B cell (primary cell): Measurements from ENCODE around the gene MDGA2. TPM values are rescaled to one million over a fixed set of nuclear protein-coding genes. Genes with fewer than 3 reads are reported as not detected.

Experiments used
- ATAC-seq: fragments of 200-7000 bp; cut with Tn5 transposase; one replicate; pipeline ENCODE4 v1.10.0; 2021; ENCODE audit warnings: low read depth, mild to moderate bottlenecking, moderate number of reproducible peaks, moderate library complexity
- CTCF ChIA-PET: fragments of 350-600 bp; sonication (Branson Sonifier 250); formaldehyde crosslinking; loops from one replicate; lab custom pipeline; 2021; ENCODE audit warnings: antibody characterized with exemption, inconsistent platforms; lab: Charles Lee
- POLR2A ChIA-PET: fragments of 350-600 bp; sonication (Branson Sonifier 250); formaldehyde crosslinking; loops from one replicate; lab custom pipeline; 2021; ENCODE audit warnings: antibody characterized with exemption; lab: Charles Lee
- DNase-seq: peaks from one replicate; pipeline ENCODE4 v3.0.0; 2013
- H2AFZ ChIP-seq: 2 replicates; pipeline ENCODE4 v1.6.1; 2012; ENCODE audit warnings: mild to moderate bottlenecking, low read depth, low read length; ENCODE audit not compliant: insufficient read depth, poor library complexity, severe bottlenecking
- H3K27ac ChIP-seq, 2 donors: 1 replicate in 1 of 2; 2 replicates in 1 of 2; pipeline ENCODE4 v1.5.1; 2012 to 2013; ENCODE audit warnings: low read length in 2 of 2, mild to moderate bottlenecking in 2 of 2, moderate library complexity in 1 of 2
- H3K27me3 ChIP-seq, 4 experiments: fragments of 200-600 bp in 1 of 4; sonication (generic) in 1 of 4; replicated peaks in 1 of 4; 1 replicate in 2 of 4; 2 replicates in 2 of 4; pipeline versions ENCODE4 v1.6.1 to v1.7.0; 2013 to 2016; ENCODE audit warnings: low read length in 3 of 4, mild to moderate bottlenecking in 2 of 4, mixed read lengths in 1 of 4, moderate library complexity in 1 of 4; ENCODE audit not compliant: insufficient read depth in 4 of 4, control insufficient read depth in 3 of 4; ENCODE audit errors: control extremely low read depth in 1 of 4
- H3K36me3 ChIP-seq, 2 experiments: replicated peaks in 1 of 2; 1 replicate in 1 of 2; 2 replicates in 1 of 2; pipeline versions ENCODE4 v1.6.1 to v1.7.1; 2013; ENCODE audit warnings: low read length in 1 of 2; ENCODE audit not compliant: insufficient read depth in 2 of 2, control insufficient read depth in 1 of 2; ENCODE audit errors: control extremely low read depth in 1 of 2, extremely low read depth in 1 of 2
- H3K4me1 ChIP-seq, 2 donors: fragments of 200-600 bp in 1 of 2; sonication (generic) in 1 of 2; 1 replicate in 1 of 2; 2 replicates in 1 of 2; pipeline versions ENCODE4 v1.5.1 to v1.6.1; 2013 to 2017; ENCODE audit warnings: low read length in 2 of 2; ENCODE audit not compliant: control insufficient read depth in 2 of 2, insufficient read depth in 2 of 2
- H3K4me2 ChIP-seq: replicated peaks from 2 replicates; pipeline ENCODE3; 2012; ENCODE audit warnings: mild to moderate bottlenecking, low read depth, low read length; ENCODE audit not compliant: poor library complexity, severe bottlenecking
- H3K4me3 ChIP-seq, 5 experiments: fragments of 200-600 bp in 1 of 5; sonication (generic) in 1 of 5; 1 replicate in 3 of 5; 2 replicates in 2 of 5; pipeline versions ENCODE4 v1.5.1 to v1.7.0; 2011 to 2016; ENCODE audit warnings: low read length in 4 of 5, mild to moderate bottlenecking in 4 of 5, low read depth in 2 of 5, control low read depth in 1 of 5, moderate library complexity in 1 of 5; ENCODE audit not compliant: insufficient read depth in 1 of 5; ENCODE audit errors: control extremely low read depth in 1 of 5, extremely low read depth in 1 of 5
- H3K79me2 ChIP-seq: fragments of 200-600 bp; sonication (generic); one replicate; pipeline ENCODE4 v1.6.0; 2016; ENCODE audit warnings: low read length; ENCODE audit not compliant: control insufficient read depth, insufficient read depth
- H3K9ac ChIP-seq: fragments of 200-600 bp; sonication (generic); 2 replicates; pipeline ENCODE4 v1.6.1; 2017; ENCODE audit warnings: mild to moderate bottlenecking, low read length, moderate library complexity
- H3K9me3 ChIP-seq, 3 donors: one replicate each; pipeline versions ENCODE4 v1.6.1 to v1.7.1; 2013; ENCODE audit warnings: low read length in 2 of 3; ENCODE audit not compliant: control insufficient read depth in 2 of 3, insufficient read depth in 1 of 3; ENCODE audit errors: control extremely low read depth in 1 of 3
- H4K20me1 ChIP-seq: 2 replicates; pipeline ENCODE4 v1.6.0; 2012; ENCODE audit warnings: mild to moderate bottlenecking, low read length; ENCODE audit not compliant: insufficient read depth, control insufficient read depth, poor library complexity, severe bottlenecking
- H3K27ac Mint-ChIP-seq: one replicate; pipeline ENCODE4 v1.8.0; 2021; ENCODE audit warnings: mixed read lengths
- H3K27me3 Mint-ChIP-seq: one replicate; pipeline ENCODE4 v1.8.0; 2021; ENCODE audit warnings: mixed read lengths
- H3K4me1 Mint-ChIP-seq: one replicate; pipeline ENCODE4 v1.8.0; 2021; ENCODE audit warnings: mixed read lengths
- H3K4me3 Mint-ChIP-seq: one replicate; pipeline ENCODE4 v1.8.0; 2021; ENCODE audit warnings: mixed read lengths
- H3K9me3 Mint-ChIP-seq: one replicate; pipeline ENCODE4 v1.8.0; 2022; ENCODE audit warnings: mixed read lengths; ENCODE audit not compliant: insufficient read depth
- CTCF ChIP-seq: fragments of 200-600 bp; IDR thresholded peaks from one replicate; pipeline ENCODE4 v1.8.0; 2022; ENCODE audit warnings: antibody characterized with exemption, mild to moderate bottlenecking
- EZH2 ChIP-seq: IDR thresholded peaks from 2 replicates; pipeline ENCODE4 v1.6.1; 2012; ENCODE audit warnings: borderline replicate concordance, low read depth, mild to moderate bottlenecking, moderate library complexity, low read length; ENCODE audit not compliant: insufficient read depth, poor library complexity, severe bottlenecking
- WGBS: methylation state at CpG from one replicate; pipeline ENCODE4 v1.1.5; 2013; ENCODE audit warnings: missing lambda C conversion rate; ENCODE audit not compliant: insufficient coverage; 5-methylcytosine and 5-hydroxymethylcytosine counted together
- intact Hi-C: fragments of 100-400 bp; cut with micrococcal nuclease; formaldehyde crosslinking; loops from one replicate; pipeline ENCODE4 v1.10.0; 2022
- polyA plus RNA-seq: library from polyadenylated mRNA; depleted of rRNA; stranded (reverse); fragments of >200 nt; gene quantifications from 2 replicates; pipeline ENCODE4 v1.2.3, GENCODE V29; 2012
- total RNA-seq, 2 donors: library from RNA; stranded (reverse); fragments of 120-200 nt in 1 of 2; gene quantifications; 1 replicate in 1 of 2; 2 replicates in 1 of 2; pipeline versions ENCODE4 v1.2.3 to v1.2.4, GENCODE V29; 2013 to 2022

MDGA2 gene
- total and polyA plus RNA-seq, 2 donors (not counting 1 experiment from before 2014, with no cell fraction given), result not detected

- CTCF ChIA-PET, result interaction anchor here (0.7 kb wide), 1 partner anchor 12 kb away, joined by 3 read pairs; no protein-coding TSS in a partner anchor
- Mint-ChIP-seq H3K27me3 (no peaks in the 10 kb centered on the region), H3K4me1 (no peaks in the 10 kb centered on the region), H3K27ac (no peak overlapping the region), H3K9me3 (peaks cover 2% of the 10 kb centered on the region), H3K4me3 (no peak overlapping the region)
- Histone ChIP-seq H4K20me1 (no peaks in the 10 kb centered on the region), H3K4me3 (no peak overlapping the region), H3K4me2 (no peak overlapping the region), H3K27me3 (no peaks in the 10 kb centered on the region), H3K9ac (no peak overlapping the region), H3K27ac (no peak overlapping the region), H3K36me3 (no peaks in the 10 kb centered on the region), H3K4me1 (no peaks in the 10 kb centered on the region), H3K9me3 (no peaks in the 10 kb centered on the region), H3K79me2 (no peaks in the 10 kb centered on the region), H2AFZ (no peak overlapping the region)
- POLR2A ChIA-PET, result no interaction called here
- ATAC-seq, result no peak
- peak; percentile 1 for DNase-seq
- WGBS, result 0% methylated on average over 1 of the region's 5 CpGs
- intact Hi-C loops, result no loop called here
- no peak for TF ChIP-seq EZH2
- peak; percentile 31 for TF ChIP-seq CTCF
Observed at GRCh38 chr14:47278233-47278842, 397.1 kb downstream of the MDGA2 start.

- no peak for ATAC-seq
- no peak overlapping the region for H3K4me3 ChIP-seq
- no peak for TF ChIP-seq EZH2
- no peak for TF ChIP-seq CTCF
- POLR2A ChIA-PET, result no interaction called here
- H3K79me2 ChIP-seq, result no peaks in the 10 kb centered on the region
- no peaks in the 10 kb centered on the region for H4K20me1 ChIP-seq
- no peak overlapping the region for H3K4me2 ChIP-seq
- no peaks in the 10 kb centered on the region for H3K9me3 ChIP-seq
- DNase-seq, result no peak
- no peak overlapping the region for H3K27ac ChIP-seq
- no peaks in the 10 kb centered on the region for H3K27me3 ChIP-seq
- H3K4me1 Mint-ChIP-seq, result no peaks in the 10 kb centered on the region
- peaks cover 2% of the 10 kb centered on the region for H3K9me3 Mint-ChIP-seq
- no peak overlapping the region for H3K9ac ChIP-seq
- H3K27me3 Mint-ChIP-seq, result no peaks in the 10 kb centered on the region
- CTCF ChIA-PET, result no interaction called here
- no peak overlapping the region for H2AFZ ChIP-seq
- H3K36me3 ChIP-seq, result no peaks in the 10 kb centered on the region
- no CpG with 5 or more reads among the region's 1 CpG for WGBS
- intact Hi-C loops, result no loop called here
- no peaks in the 10 kb centered on the region for H3K4me1 ChIP-seq
- H3K4me3 Mint-ChIP-seq, result no peak overlapping the region
- no peak overlapping the region for H3K27ac Mint-ChIP-seq
Observed at GRCh38 chr14:47277703-47278102, 397.7 kb downstream of the MDGA2 start.
